Heart left ventricle (tissue), 16 donors: ENCODE data around the gene CLSTN3. TPM values are rescaled to one million over a fixed set of nuclear protein-coding genes. Genes with fewer than 3 reads are reported as not detected.
A peak's percentile ranks its signal among the peaks of the same experiment; 100 is the strongest.

Experiments
- ATAC-seq, 4 donors: fragments of 200-7000 bp; cut with Tn5 transposase; one replicate each; pipeline ENCODE4 v1.9.1; 2020 to 2022; ENCODE audit warnings: moderate library complexity in 4 of 4, mild to moderate bottlenecking in 3 of 4, moderate number of reproducible peaks in 1 of 4
- DNase-seq, 5 donors: peaks; one replicate each; pipeline ENCODE4 v3.0.0-alpha.2; 2020
- H3K27ac ChIP-seq, 12 donors: fragments of 200-600 bp; sonication (generic) in 4 of 12; one replicate each; pipeline versions ENCODE4 v1.5.0 to v1.8.0; 2016 to 2022; ENCODE audit warnings: mild to moderate bottlenecking in 2 of 12
- H3K27me3 ChIP-seq, 9 donors: fragments of 200-600 bp; sonication (generic) in 2 of 9; one replicate each; pipeline versions ENCODE4 v1.5.1 to v1.8.0; 2016 to 2022; ENCODE audit warnings: mild to moderate bottlenecking in 3 of 9
- H3K36me3 ChIP-seq, 9 donors: fragments of 200-600 bp; sonication (generic) in 2 of 9; one replicate each; pipeline versions ENCODE4 v1.5.0 to v1.8.0; 2018 to 2022; ENCODE audit warnings: mild to moderate bottlenecking in 2 of 9
- H3K4me1 ChIP-seq, 12 donors: fragments of 200-600 bp; sonication (generic) in 4 of 12; one replicate each; pipeline versions ENCODE4 v1.5.0 to v1.8.0; 2016 to 2022; ENCODE audit warnings: mild to moderate bottlenecking in 3 of 12
- H3K4me3 ChIP-seq, 12 donors: fragments of 200-600 bp; sonication (generic) in 4 of 12; one replicate each; pipeline versions ENCODE4 v1.5.0 to v1.8.0; 2017 to 2022; ENCODE audit warnings: mild to moderate bottlenecking in 9 of 12, moderate library complexity in 4 of 12
- H3K9me3 ChIP-seq, 12 donors: fragments of 200-600 bp; sonication (generic) in 4 of 12; one replicate each; pipeline versions ENCODE4 v1.5.0 to v1.8.0; 2016 to 2022; ENCODE audit warnings: mild to moderate bottlenecking in 1 of 12
- CTCF ChIP-seq, 12 donors: fragments of 200-600 bp; sonication (generic) in 4 of 12; IDR thresholded peaks; one replicate each; pipeline versions ENCODE4 v1.5.0 to v1.8.0; 2018 to 2022; ENCODE audit warnings: antibody characterized with exemption in 12 of 12, mild to moderate bottlenecking in 5 of 12
- POLR2A ChIP-seq, 2 donors: fragments of 450-650 bp; IDR thresholded peaks; one replicate each; pipeline ENCODE4 v1.6.1; 2017; ENCODE audit warnings: antibody characterized with exemption in 2 of 2, mild to moderate bottlenecking in 2 of 2, moderate library complexity in 2 of 2
- WGBS, 4 donors: extraction: QIAGEN DNeasy Blood & Tissue Kit in 2 of 4; methylation state at CpG; one replicate each; pipeline versions ENCODE4 v1.1.5 to v1.1.7; 2013 to 2018; 5-methylcytosine and 5-hydroxymethylcytosine counted together
- intact Hi-C, 10 donors: fragments of 100-400 bp; cut with DNase I; formaldehyde crosslinking; loops; one replicate each; pipeline versions ENCODE4 v1.11.1 to v1.14.2; 2022
- polyA plus RNA-seq, 2 donors: library from polyadenylated mRNA; stranded (reverse); fragments of 200-250 nt; gene quantifications; one replicate each; pipeline ENCODE4 v1.2.3, GENCODE V29; 2013
- total RNA-seq, 9 donors: library from RNA; depleted of rRNA in 2 of 9; stranded (reverse); fragments of >200 nt in 2 of 9; fragmentation: NEBNext Ultra II Directional in 3 of 9; extraction: Animal tissue kit (Norgen Biotek cat#: 25700) in 3 of 9; gene quantifications; one replicate each; pipeline versions ENCODE4 v1.1.0 to v1.2.4, GENCODE V29; 2016 to 2023
- donor health status: ischemic (EF 13 %, LVEDD 7.1; RV severe dilation, severe dysfunction).
- donor health status: healthy with polysubstance abuse.
- donor health status: DM: no; HTN: yes; CAD: no.
- donor health status: DM: no; HTN: no; CAD: no.
- donor health status: ischemic (EF 25% LVEDD 6.9; RV normal size, moderate dysfunction).
- donor health status: ischemic (EF 25% LVEDD 5.7; RV mildly dilated, moderate dysfunction).
- donor health status: healthy.
- donor health status: DM: yes; HTN: yes; CAD: no.
- donor health status: ischemic (EF 35%, LVEDD 5.7; RV mildly dilated, moderate dysfunction).
- donor health status: nonischemic (EF 11% LVEDD 7.7; RV severe dilation, severe dysfunction).
- donor health status: DM: yes; HTN: yes; CAD: no.
- donor health status: PGD.
- donor health status: ischemic (EF 29% LVEDD 5.4; RV normal size, mild dysfunction).
- donor health status: nonischemic (EF 23%, LVEDD 6.1; RV moderate dilation, normal function).

Gene CLSTN3
- total and polyA plus RNA-seq, 11 donors = 3.1 to 18.7 (median 4.1) TPM

- TF ChIP-seq CTCF (IDR thresholded peaks at IDR 0.05) (no peak), POLR2A (IDR thresholded peaks at IDR 0.05) (no peak)
- WGBS, 4 donors = 83 to 90% (median 88%) methylated on average over 9 of the region's 9 CpGs
- DNase-seq (no peak), ATAC-seq (no peak)
- no peak overlapping the region for H3K4me3 ChIP-seq
- no peaks in the 10 kb centered on the region for H3K9me3 ChIP-seq
- peaks cover 0 to 48% (median 7%) of the 10 kb centered on the region in 9 donors for H3K36me3 ChIP-seq
- no peaks in the 10 kb centered on the region for H3K27me3 ChIP-seq
- peaks cover 0 to 11% (median 0%) of the 10 kb centered on the region in 12 donors for H3K4me1 ChIP-seq
- H3K27ac ChIP-seq = no peak overlapping the region
- intact Hi-C loops = loop anchor here in 5 of 10 donors (5.0 to 10.0 kb wide), 3 partner anchors 37 to 155 kb away; partner anchors contain the start of genes C12orf57 (in 3 of the 5), RNU7-1 (in 3 of the 5) and C1S (in 1 of the 5)
Measured at GRCh38 chr12:7099290-7099996, 30.7 kb upstream of the CLSTN3 start.

GRCh38 chr12:7100239-7100638, 29.9 kb upstream of the CLSTN3 start:
- no peak for ATAC-seq

DNA sequence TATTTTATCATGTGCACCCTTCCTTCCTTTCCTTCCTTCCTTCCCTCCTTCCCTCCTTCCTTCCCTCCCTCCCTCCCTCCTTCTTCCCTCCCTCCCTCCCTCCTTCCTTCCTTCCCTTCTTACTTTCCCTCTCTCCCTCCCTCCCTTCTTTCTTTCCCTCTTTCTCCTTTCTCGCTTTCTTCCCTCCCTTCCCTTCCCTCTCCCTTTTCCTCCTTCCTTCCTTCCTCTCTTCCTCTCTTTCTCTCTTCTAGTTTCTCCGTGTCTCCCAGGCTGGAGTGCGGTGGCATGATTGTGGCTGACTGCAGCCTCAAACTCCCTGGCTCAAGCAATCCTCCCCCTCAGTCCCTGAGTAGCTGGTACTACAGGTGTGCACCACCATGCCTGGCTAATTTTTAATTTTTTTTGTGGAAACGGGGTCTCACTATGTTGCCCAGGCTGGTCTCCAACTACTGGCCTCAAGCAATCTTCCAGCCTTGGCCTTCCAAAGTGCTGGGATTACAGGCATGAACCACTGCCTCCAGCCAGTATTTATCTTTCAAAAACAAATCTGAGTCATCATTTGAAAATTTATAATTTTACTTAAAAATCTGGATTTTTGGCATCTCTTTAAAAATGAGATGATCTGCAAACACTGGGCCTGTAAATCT, 29.0 kb upstream of the CLSTN3 start:
- no peaks in the 10 kb centered on the region for H3K27me3 ChIP-seq
- H3K4me3 ChIP-seq = no peak overlapping the region
- H3K4me1 ChIP-seq = peaks cover 0 to 11% (median 0%) of the 10 kb centered on the region in 12 donors
- peak overlapping the region in 1 of 12 donors; percentile 27 for H3K27ac ChIP-seq
- H3K9me3 ChIP-seq = peaks cover 0 to 8% (median 3%) of the 10 kb centered on the region in 12 donors
- whole genome bisulfite sequencing, 4 donors = 87 to 96% (median 92%) methylated on average over 4 of the region's 4 CpGs
- ATAC-seq = peak in 2 of 4 donors; percentile 16 to 46
- no peak for DNase-seq
- no peak for TF ChIP-seq CTCF (IDR thresholded peaks at IDR 0.05)
- TF ChIP-seq POLR2A (IDR thresholded peaks at IDR 0.05) = no peak
- peaks cover 0 to 50% (median 7%) of the 10 kb centered on the region in 9 donors for H3K36me3 ChIP-seq
- intact Hi-C loops = loop anchor here in 1 of 10 donors (10.0 kb wide), 1 partner anchor 156 kb away; the partner anchor contains the start of genes C12orf57 and RNU7-1

More at GRCh38 chr12:7100239-7100638, 29.9 kb upstream of the CLSTN3 start:
- TF ChIP-seq POLR2A (IDR thresholded peaks at IDR 0.05) (no peak), CTCF (IDR thresholded peaks at IDR 0.05) (no peak)
- H3K4me3 ChIP-seq = no peak overlapping the region
- intact Hi-C loops = loop anchor here in 1 of 10 donors (10.0 kb wide), 1 partner anchor 155 kb away; the partner anchor contains the start of genes C12orf57 and RNU7-1
- H3K27ac ChIP-seq = no peak overlapping the region
- H3K27me3 ChIP-seq = no peaks in the 10 kb centered on the region
- no peaks in the 10 kb centered on the region for H3K9me3 ChIP-seq
- peaks cover 0 to 11% (median 0%) of the 10 kb centered on the region in 12 donors for H3K4me1 ChIP-seq
- no peak for DNase-seq
- WGBS, 4 donors = 90 to 91% (median 91%) methylated on average over 4 of the region's 4 CpGs
- peaks cover 0 to 50% (median 7%) of the 10 kb centered on the region in 9 donors for H3K36me3 ChIP-seq

DNA sequence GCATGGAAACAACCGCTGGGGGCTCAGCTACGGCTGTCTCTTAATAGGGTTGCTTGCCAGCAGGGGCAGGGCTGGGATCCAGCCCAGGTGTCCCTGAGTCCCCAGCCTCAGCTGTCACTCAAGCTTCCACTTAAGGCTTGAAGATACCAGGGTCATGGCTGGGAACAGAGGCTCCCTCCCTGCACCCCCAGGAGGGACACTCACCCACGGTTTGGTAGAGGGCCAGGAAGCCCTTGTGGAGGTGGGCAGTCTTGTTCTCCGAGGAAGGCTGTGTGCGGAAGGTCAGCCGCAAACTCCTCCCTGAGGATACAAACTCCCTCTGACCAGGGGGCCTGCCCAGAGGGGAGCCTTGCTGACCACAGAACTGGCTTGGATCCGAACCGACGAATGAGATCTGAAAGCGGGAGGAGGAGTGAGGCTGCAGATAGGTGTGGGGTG, 28.5 kb upstream of the CLSTN3 start:
- peak overlapping the region in 4 of 12 donors; percentile 23 to 43 (median 26) for H3K27ac ChIP-seq
- peaks cover 0 to 12% (median 5%) of the 10 kb centered on the region in 12 donors for H3K9me3 ChIP-seq
- DNase-seq = peak in 1 of 5 donors; percentile 38
- H3K36me3 ChIP-seq = peaks cover 0 to 50% (median 7%) of the 10 kb centered on the region in 9 donors
- intact Hi-C loops = loop anchor here in 1 of 10 donors (10.0 kb wide), 1 partner anchor 157 kb away; the partner anchor contains the start of genes C12orf57 and RNU7-1
- H3K4me1 ChIP-seq = peaks cover 0 to 12% (median 0%) of the 10 kb centered on the region in 12 donors
- H3K27me3 ChIP-seq = no peaks in the 10 kb centered on the region
- no peak overlapping the region for H3K4me3 ChIP-seq
- ATAC-seq = peak in 3 of 4 donors; percentile 28 to 66 (median 35)
- WGBS, 4 donors = 73 to 78% (median 76%) methylated on average over 10 of the region's 10 CpGs
- TF ChIP-seq CTCF (IDR thresholded peaks at IDR 0.05) (peak in 1 of 12 donors; percentile 3), POLR2A (IDR thresholded peaks at IDR 0.05) (no peak)
